HG03378 (cell line): ENCODE results near the gene LRGUK.
"Not testable (repeated sequence)": the region's sequence is repeated elsewhere in the genome, so short reads cannot be mapped to it uniquely, and the experiment has no call there.

Experiments used
- ATAC-seq: cut with Tn5 transposase; IDR thresholded peaks from one replicate; pipeline ENCODE4 v1.9.1; 2021; ENCODE audit warnings: mild to moderate bottlenecking, moderate library complexity; ENCODE audit not compliant: unreplicated experiment

LRGUK gene

GRCh38 chr7:134234216-134234615 is 107.1 kb downstream of the LRGUK start:
- no peak for ATAC-seq

DNA sequence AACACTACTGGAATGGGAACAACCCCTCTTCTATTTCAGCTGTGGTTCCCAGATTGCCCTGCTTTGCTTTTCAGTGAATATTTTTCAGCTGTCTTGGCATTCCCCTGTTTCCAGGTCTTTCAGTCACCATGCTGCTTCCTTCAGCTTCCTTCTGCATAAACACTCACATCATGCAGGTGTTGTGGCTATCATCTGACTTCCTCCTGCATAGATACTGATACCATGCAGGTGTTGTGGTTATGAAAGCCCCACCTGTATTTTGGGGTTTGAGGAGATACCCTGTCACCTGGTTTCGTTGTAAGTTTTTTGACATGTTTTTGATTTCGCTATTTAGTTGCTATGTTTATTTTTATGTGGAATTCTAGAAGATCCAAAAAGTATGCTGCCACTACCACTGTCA is 118.1 kb downstream of the LRGUK start:
- no peak for ATAC-seq

- ATAC-seq, result no peak
These were observed 119.2 kb downstream of the LRGUK start for GRCh38 chr7:134246347-134246746.

- ATAC-seq, result no peak
These were observed 119.6 kb downstream of the LRGUK start for GRCh38 chr7:134246761-134247160.

GRCh38 chr7:134248196-134248595 is 121.1 kb downstream of the LRGUK start:
- no peak for ATAC-seq

DNA sequence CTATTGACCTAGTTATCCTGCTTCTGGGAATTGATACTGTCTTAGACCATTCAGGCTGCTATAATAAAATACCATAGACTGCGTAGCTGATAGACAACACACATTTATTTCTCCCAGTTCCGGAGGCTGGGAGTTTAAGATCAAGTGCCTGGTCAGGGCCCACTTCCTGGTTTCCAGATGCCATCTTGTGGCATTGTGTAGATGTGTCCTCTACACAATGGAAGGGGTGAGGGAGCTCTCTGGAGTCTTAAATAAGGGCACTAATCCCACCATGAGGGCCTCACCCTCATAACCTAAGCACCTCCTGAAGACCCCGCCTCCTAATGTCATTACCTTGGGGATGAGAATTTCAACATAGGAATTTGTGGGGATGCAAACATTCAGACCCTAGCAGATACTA is 127.2 kb downstream of the LRGUK start:
- ATAC-seq, result no peak

DNA sequence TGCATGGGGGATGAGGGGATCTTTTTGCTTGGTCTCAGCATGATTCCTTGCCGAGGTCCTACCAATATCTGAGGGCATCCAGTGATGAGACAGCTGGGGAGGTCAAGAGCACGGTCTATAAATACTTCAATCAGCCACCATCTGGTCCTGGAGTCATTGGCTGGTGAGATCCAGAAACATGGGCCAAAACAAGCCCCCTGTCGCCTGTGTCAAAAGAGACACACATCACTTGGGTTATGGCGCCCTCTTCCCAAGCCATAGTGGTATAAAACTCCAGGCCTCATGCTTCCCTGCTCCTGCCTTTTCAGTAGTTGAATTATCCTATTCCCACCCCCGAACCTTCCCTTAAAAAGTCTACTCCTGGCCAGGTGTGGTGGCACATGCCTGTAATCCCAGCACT is 128.7 kb downstream of the LRGUK start:
- no peak for ATAC-seq

DNA sequence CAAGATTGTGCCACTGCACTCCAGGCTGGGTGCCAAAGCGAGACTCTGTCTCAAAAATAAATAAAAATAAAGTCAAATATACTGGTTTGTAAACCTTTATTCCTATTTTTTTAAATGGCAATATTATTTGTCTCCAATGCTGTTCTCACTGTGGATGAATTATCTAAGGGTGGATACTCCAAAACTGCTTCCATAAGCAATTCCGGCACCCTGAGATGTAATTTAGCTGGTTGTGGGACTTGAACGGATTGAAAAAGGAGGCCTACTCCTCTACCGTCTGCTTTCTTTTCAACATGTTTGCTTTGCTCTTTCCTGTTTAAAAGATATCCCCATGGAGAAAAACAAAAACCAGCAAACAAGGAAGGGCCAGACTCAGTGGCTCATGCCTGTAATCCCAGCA is 135.2 kb downstream of the LRGUK start:
- no peak for ATAC-seq

GRCh38 chr7:134276951-134277350 is 149.8 kb downstream of the LRGUK start:
- no peak for ATAC-seq

DNA sequence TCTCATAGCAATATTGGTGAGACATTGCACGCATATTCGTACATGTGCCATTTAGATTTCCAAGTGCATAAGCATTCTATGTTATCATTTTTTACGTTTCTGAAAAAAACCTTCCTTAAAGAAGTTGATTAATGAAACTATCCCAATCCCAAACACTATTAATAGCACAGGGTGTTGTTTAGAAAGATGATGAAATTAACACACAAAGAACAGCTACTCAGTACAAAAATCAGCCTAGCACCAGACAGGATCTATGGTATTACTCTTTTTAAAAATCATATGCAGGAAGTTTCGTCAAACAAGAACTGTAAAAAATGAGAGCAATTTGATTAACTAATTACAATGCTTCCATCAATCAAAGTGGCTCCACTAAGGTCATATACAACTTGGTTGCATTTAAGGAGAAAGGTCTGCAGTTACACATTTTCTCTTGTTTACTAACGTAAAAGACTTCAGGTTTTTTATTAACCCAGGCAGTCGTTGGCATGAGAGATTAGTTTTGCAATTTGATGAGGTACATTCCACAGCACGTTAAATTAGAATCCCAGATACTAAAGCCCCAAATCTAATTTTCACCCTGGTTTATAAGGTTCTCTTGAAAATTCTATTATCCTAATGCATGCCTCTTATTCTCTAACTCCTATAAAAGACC is 151.5 kb downstream of the LRGUK start:
- no peak for ATAC-seq

DNA sequence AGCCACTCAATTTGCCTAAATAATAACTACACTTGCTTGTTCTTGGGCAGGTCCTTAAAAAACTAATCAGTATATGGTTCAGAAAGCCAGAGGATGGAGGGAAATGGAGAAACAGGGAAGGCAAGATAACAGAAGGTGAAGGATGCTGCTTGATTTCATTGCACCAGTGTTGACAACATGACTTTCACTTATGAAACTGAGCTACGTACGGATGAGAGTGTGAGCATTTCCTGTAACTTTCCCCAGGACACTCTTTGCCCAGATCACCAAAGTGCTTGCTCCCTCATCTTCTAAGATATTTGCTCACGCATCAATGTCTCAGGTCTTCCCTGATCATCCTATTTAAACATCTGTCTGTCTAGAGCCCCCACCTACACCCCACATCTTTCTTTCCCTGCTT is 152.2 kb downstream of the LRGUK start:
- ATAC-seq, result no peak

GRCh38 chr7:134279898-134280297 is 152.8 kb downstream of the LRGUK start:
- ATAC-seq, result no peak

DNA sequence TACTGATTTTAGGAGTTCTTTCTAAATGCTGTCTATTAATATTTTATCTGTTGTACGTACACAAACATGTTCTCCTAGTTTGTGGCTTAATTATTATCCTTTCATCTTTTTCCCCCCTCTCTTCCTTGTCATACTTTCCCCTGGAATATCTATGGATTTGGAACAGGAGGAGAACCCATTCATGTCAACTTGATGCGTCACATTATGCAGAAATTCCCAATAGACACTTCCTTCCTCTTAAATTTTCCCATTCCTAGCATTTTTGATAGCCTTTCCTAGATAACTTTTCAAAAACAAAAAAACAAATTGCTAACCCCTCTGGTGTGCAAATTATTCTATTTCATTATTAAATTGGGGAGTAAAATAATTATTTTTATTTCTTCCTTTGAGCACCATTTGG is 153.4 kb downstream of the LRGUK start:
- no peak for ATAC-seq

- ATAC-seq, result no peak
These were observed 156.9 kb downstream of the LRGUK start for GRCh38 chr7:134284011-134284410.

GRCh38 chr7:134284952-134285351 is 157.8 kb downstream of the LRGUK start:
- no peak for ATAC-seq

GRCh38 chr7:134287916-134288659 is 160.9 kb downstream of the LRGUK start:
- no peak for ATAC-seq

DNA sequence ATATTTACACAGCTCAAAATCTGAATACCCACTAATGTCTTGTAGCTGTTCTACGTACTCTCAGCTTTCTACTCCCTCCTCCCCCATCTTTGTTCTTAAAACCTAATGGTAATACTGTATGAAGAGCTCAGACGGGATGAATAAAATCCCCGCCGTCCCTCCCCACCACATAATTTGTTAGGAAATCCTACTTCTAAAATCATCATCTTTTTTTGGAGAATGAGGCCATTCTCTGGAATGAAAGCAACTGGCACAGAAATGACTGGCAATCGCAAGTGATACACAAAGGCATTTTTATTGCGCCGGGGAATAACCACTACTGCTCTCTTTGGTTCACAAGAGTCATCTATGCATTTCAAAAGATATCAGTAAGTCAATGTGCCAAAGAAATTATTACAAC is 162.3 kb downstream of the LRGUK start:
- ATAC-seq, result no peak

DNA sequence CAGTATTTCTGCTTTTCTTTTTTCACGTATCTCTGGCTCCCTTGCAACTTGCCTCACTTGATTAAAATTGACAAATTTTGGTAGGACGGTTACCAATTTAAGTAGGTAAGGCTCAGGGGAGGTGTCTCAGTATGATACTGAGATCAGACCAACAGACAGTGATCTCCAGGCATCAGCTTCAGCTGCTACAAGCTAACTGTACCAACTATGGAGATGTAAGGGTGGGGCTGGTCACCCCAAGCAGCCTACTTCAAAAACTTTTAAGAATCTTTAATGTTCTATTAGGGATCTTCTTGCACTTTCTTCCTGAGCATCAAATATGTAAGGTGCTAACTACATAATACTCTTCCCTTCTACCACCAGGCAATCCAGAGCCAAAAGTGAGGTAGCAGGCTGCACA is 162.7 kb downstream of the LRGUK start:
- ATAC-seq, result no peak

DNA sequence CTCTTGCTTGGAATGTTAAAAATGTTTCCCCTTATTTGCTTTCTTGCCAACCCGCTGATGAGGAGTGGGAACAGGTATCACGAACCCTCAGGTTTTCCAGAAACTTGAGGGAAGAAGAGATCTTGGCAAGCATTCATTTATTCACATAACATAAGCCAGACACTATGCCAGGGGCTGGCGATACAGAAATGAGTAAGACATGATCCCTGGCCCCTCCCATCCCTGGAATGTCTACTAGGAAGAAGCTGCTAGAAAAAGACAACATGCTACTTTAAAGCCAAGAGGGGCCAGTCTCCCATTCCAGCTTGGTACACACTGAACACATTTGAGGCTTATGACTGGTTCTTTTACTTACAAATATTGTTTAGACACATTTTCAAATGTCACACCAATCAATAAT is 163.1 kb downstream of the LRGUK start:
- no peak for ATAC-seq

DNA sequence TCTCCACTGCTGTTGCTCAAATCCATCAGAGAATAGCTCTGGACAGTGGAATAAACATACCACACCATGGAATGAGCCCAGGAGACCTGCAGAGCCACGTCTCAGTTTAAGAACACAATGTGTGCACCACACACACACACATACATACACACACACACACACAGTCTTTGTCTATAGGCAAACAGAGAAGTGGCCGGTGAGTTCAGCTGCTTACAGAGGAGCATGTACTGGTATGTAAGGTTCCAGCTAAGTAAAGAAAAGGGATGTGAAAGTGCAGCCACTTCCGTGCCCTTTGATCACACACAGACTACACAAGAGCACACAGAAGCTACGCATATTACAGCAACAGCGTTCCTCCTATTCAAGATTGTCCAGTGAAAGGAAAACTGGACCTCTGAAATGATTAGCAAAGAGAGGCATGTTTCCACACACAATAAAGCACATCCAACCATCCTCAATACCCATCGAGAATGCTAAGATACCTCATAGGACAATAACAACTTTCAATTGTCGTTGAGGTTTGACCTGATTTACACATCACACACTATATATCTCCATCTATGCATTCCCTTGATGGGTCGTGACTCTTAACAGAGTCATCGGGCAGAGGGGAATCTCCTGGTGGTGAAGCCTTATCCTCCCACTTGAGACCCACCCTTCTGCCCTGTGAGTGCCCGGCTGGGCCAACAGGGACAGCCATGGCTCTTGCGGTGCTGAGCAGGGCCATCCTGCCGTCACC is 166.0 kb downstream of the LRGUK start:
- ATAC-seq, result peak; percentile 100

DNA sequence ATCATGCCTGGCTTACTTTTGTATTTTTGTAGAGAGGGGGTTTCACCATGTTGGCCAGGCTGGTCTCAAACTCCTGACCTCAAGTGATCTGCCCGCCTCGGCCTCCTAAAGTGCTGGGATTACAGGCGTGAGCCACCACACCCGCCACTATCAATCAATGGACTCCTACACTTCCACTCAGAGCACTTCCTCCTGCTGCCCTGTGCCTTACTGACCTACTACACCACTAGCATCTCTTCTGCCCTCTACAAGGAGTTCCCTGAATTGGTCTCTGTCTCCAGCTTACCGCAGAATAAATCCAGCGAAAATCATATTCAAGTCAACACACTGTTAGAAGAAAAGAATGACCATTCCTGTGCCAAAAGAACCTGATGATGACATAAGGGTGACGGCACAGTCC is 168.8 kb downstream of the LRGUK start:
- ATAC-seq, result not testable (repeated sequence)

GRCh38 chr7:134297489-134297888 is 170.3 kb downstream of the LRGUK start:
- no peak for ATAC-seq
